Mesothelial cell of epicardium (in vitro differentiated cells): ENCODE measurements around the gene XIRP2. TPM values are rescaled to one million over a fixed set of nuclear protein-coding genes. Genes with fewer than 3 reads are reported as not detected.

Experiments
- DNase-seq, 2 experiments: peaks; one replicate each; pipeline ENCODE4 v3.0.0; 2021; ENCODE audit warnings: low spot score in 2 of 2; ENCODE audit not compliant: unreplicated experiment in 2 of 2
- H3K27ac Mint-ChIP-seq: 2 replicates; pipeline ENCODE4 v1.8.0; 2021; ENCODE audit warnings: mixed read lengths
- H3K27me3 Mint-ChIP-seq: 2 replicates; pipeline ENCODE4 v1.8.0; 2021; ENCODE audit warnings: low read depth, mixed read lengths
- H3K36me3 Mint-ChIP-seq: 2 replicates; pipeline ENCODE4 v1.8.0; 2021; ENCODE audit warnings: mixed read lengths
- H3K4me1 Mint-ChIP-seq: 2 replicates; pipeline ENCODE4 v1.8.0; 2021; ENCODE audit warnings: mixed read lengths
- H3K4me3 Mint-ChIP-seq: 2 replicates; pipeline ENCODE4 v1.8.0; 2021; ENCODE audit warnings: mild to moderate bottlenecking, moderate library complexity, mixed read lengths
- H3K9me3 Mint-ChIP-seq: 2 replicates; pipeline ENCODE4 v1.8.0; 2021; ENCODE audit warnings: mixed read lengths
- CTCF ChIP-seq: fragments of 200-600 bp; sonication (generic); IDR thresholded peaks from one replicate; pipeline ENCODE4 v1.5.0; 2021; ENCODE audit warnings: antibody characterized with exemption; ENCODE audit not compliant: unreplicated experiment
- total RNA-seq: library from RNA; stranded (reverse); gene quantifications from 3 replicates; pipeline ENCODE4 v1.2.1, GENCODE V29; 2021

XIRP2 gene
- total RNA-seq, 1 donor from 2014 or later: not detected

- no peak for TF ChIP-seq CTCF
- no peak overlapping the region for H3K27ac Mint-ChIP-seq
- DNase-seq: no peak
- H3K27me3 Mint-ChIP-seq: no peaks in the 10 kb centered on the region
- no peak overlapping the region for H3K4me3 Mint-ChIP-seq
- H3K9me3 Mint-ChIP-seq: no peaks in the 10 kb centered on the region
- no peaks in the 10 kb centered on the region for H3K36me3 Mint-ChIP-seq
- H3K4me1 Mint-ChIP-seq: no peaks in the 10 kb centered on the region
These were observed 71.3 kb downstream of the XIRP2 start for GRCh38 chr2:166959556-166959955.

GRCh38 chr2:166960702-166961270 lies 72.5 kb downstream of the XIRP2 start:
- no peak for TF ChIP-seq CTCF
- H3K27me3 Mint-ChIP-seq: no peaks in the 10 kb centered on the region
- no peaks in the 10 kb centered on the region for H3K36me3 Mint-ChIP-seq
- no peak overlapping the region for H3K4me3 Mint-ChIP-seq
- DNase-seq: no peak
- H3K9me3 Mint-ChIP-seq: no peaks in the 10 kb centered on the region
- H3K4me1 Mint-ChIP-seq: no peaks in the 10 kb centered on the region
- H3K27ac Mint-ChIP-seq: no peak overlapping the region

- no peaks in the 10 kb centered on the region for H3K36me3 Mint-ChIP-seq
- H3K4me1 Mint-ChIP-seq: no peaks in the 10 kb centered on the region
- no peak for TF ChIP-seq CTCF
- H3K27me3 Mint-ChIP-seq: no peaks in the 10 kb centered on the region
- H3K27ac Mint-ChIP-seq: no peak overlapping the region
- no peak overlapping the region for H3K4me3 Mint-ChIP-seq
- no peak for DNase-seq
- H3K9me3 Mint-ChIP-seq: no peaks in the 10 kb centered on the region
These were observed 73.7 kb downstream of the XIRP2 start for GRCh38 chr2:166961933-166962332.

- Mint-ChIP-seq H3K36me3 (no peaks in the 10 kb centered on the region), H3K27ac (no peak overlapping the region), H3K27me3 (no peaks in the 10 kb centered on the region), H3K4me1 (no peaks in the 10 kb centered on the region), H3K9me3 (peaks cover 2% of the 10 kb centered on the region), H3K4me3 (no peak overlapping the region)
- DNase-seq: no peak
- no peak for TF ChIP-seq CTCF
These were observed 81.2 kb downstream of the XIRP2 start for GRCh38 chr2:166969486-166969885.

GRCh38 chr2:166972002-166972401 lies 83.7 kb downstream of the XIRP2 start:
- H3K4me1 Mint-ChIP-seq: no peaks in the 10 kb centered on the region
- no peaks in the 10 kb centered on the region for H3K27me3 Mint-ChIP-seq
- no peak for DNase-seq
- H3K9me3 Mint-ChIP-seq: peaks cover 2% of the 10 kb centered on the region
- no peaks in the 10 kb centered on the region for H3K36me3 Mint-ChIP-seq
- no peak overlapping the region for H3K27ac Mint-ChIP-seq
- TF ChIP-seq CTCF: no peak
- H3K4me3 Mint-ChIP-seq: no peak overlapping the region

GRCh38 chr2:166972418-166972817 lies 84.1 kb downstream of the XIRP2 start:
- Mint-ChIP-seq H3K27me3 (no peaks in the 10 kb centered on the region), H3K4me3 (no peak overlapping the region), H3K9me3 (peaks cover 2% of the 10 kb centered on the region), H3K4me1 (no peaks in the 10 kb centered on the region), H3K36me3 (no peaks in the 10 kb centered on the region), H3K27ac (no peak overlapping the region)
- DNase-seq: no peak
- TF ChIP-seq CTCF: no peak
